Activated CD4-positive, alpha-beta T cell treated with anti-CD3 and anti-CD28 coated beads for 1 hour (primary cell): Measurements from ENCODE around the gene SSBP2.
"Not testable (repeated sequence)": the region's sequence is repeated elsewhere in the genome, so short reads cannot be mapped to it uniquely, and the experiment has no call there.

Experiments
- DNase-seq: peaks from one replicate; pipeline ENCODE4 v3.0.0-alpha.2; 2020

The SSBP2 gene

GRCh38 chr5:81420039-81420667 lies 330.7 kb downstream of the SSBP2 start:
- DNase-seq = no peak

- no peak for DNase-seq
Observed at GRCh38 chr5:81418606-81419005, 332.3 kb downstream of the SSBP2 start.

- DNase-seq = no peak
Observed at GRCh38 chr5:81417052-81417451, 333.8 kb downstream of the SSBP2 start.

GRCh38 chr5:81409896-81410295 lies 341.0 kb downstream of the SSBP2 start:
- DNase-seq = no peak

GRCh38 chr5:81409361-81409760 lies 341.5 kb downstream of the SSBP2 start:
- no peak for DNase-seq

- no peak for DNase-seq
Observed at GRCh38 chr5:81408496-81408895, 342.4 kb downstream of the SSBP2 start.

- DNase-seq = not testable (repeated sequence)
Observed at GRCh38 chr5:81407811-81408210, 343.1 kb downstream of the SSBP2 start.

GRCh38 chr5:81405126-81405891 lies 345.6 kb downstream of the SSBP2 start:
- no peak for DNase-seq

- DNase-seq = no peak
Observed at GRCh38 chr5:81402192-81402930, 348.5 kb downstream of the SSBP2 start.

GRCh38 chr5:81401266-81401665 lies 349.6 kb downstream of the SSBP2 start:
- DNase-seq = no peak

GRCh38 chr5:81400375-81400774 lies 350.5 kb downstream of the SSBP2 start:
- DNase-seq = no peak

- no peak for DNase-seq
Observed at GRCh38 chr5:81398741-81399140, 352.2 kb downstream of the SSBP2 start.

GRCh38 chr5:81397176-81397575 lies 353.7 kb downstream of the SSBP2 start:
- DNase-seq = no peak

- DNase-seq = no peak
Observed at GRCh38 chr5:81395262-81395661, 355.6 kb downstream of the SSBP2 start.

GRCh38 chr5:81393783-81394718 lies 356.8 kb downstream of the SSBP2 start, which contains the start of gene ACOT12:
TSS of gene ACOT12 (minus strand) at chr5:81394134. CDS start at chr5:81394114, 20 bp downstream.
- DNase-seq = no peak

GRCh38 chr5:81393430-81393782 lies 357.5 kb downstream of the SSBP2 start:
- DNase-seq = no peak

GRCh38 chr5:81389025-81389424 lies 361.9 kb downstream of the SSBP2 start:
- DNase-seq = no peak

- no peak for DNase-seq
Observed at GRCh38 chr5:81388169-81388568, 362.7 kb downstream of the SSBP2 start.

- DNase-seq = no peak
Observed at GRCh38 chr5:81383867-81384266, 367.0 kb downstream of the SSBP2 start.

GRCh38 chr5:81371354-81371876 lies 379.5 kb downstream of the SSBP2 start:
- DNase-seq = no peak

- no peak for DNase-seq
Observed at GRCh38 chr5:81370912-81371311, 380.0 kb downstream of the SSBP2 start.

- no peak for DNase-seq
Observed at GRCh38 chr5:81365541-81365940, 385.4 kb downstream of the SSBP2 start.
